Measurements from ENCODE around the gene RFC2. TPM values are rescaled to one million over a fixed set of nuclear protein-coding genes. Genes with fewer than 3 reads are reported as not detected.

RFC2 gene
- total and polyA plus RNA-seq, 10 of the 15 experiments (the other 5 are each of a cell fraction or from before 2014, with no cell fraction given) = 25.8 to 145 (median 90.9) TPM

DNA sequence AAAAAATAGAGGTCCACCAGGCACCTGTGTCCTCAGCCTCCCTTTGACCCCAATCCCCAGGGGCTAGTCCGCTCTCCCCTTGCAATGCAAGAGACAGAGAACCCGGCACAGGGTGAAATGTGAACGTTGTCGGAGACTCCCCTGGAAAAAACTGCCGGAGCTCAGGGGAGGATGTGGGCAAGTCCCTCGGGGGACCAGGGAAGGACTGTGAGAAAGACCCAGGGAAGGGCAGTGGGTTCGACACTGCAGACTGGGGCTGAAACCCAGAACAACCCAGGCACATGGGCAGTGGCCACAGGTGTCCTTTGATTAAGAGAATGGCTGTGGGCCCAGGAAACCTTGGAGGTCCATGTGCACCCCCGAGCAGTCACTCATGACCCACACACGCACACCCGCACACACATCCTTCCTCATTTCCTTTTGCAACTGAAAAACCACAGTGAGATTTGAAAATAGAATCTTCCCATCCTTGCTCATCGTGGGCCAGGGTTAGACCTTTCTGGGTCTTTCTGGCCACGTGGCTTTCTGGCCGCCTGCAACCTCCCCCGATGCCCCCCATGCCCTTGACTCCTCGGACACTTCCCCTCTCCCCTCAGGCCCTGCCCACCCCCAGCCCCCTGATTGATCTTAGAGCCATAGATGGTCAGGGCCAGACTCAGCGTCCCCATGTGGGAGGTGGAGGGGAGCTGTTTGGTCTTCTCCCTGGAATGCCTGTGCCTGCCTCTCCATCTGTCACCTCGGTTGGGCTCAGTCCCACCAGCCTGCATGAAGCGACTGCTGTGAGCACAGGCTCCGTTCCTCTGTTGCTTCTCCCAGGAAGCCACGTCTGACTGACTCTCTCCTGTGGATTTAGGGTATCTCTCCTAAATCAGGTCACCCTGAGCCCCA, 36.5 kb downstream of the RFC2 start (continued):
- TF ChIP-seq, protein P1, sequence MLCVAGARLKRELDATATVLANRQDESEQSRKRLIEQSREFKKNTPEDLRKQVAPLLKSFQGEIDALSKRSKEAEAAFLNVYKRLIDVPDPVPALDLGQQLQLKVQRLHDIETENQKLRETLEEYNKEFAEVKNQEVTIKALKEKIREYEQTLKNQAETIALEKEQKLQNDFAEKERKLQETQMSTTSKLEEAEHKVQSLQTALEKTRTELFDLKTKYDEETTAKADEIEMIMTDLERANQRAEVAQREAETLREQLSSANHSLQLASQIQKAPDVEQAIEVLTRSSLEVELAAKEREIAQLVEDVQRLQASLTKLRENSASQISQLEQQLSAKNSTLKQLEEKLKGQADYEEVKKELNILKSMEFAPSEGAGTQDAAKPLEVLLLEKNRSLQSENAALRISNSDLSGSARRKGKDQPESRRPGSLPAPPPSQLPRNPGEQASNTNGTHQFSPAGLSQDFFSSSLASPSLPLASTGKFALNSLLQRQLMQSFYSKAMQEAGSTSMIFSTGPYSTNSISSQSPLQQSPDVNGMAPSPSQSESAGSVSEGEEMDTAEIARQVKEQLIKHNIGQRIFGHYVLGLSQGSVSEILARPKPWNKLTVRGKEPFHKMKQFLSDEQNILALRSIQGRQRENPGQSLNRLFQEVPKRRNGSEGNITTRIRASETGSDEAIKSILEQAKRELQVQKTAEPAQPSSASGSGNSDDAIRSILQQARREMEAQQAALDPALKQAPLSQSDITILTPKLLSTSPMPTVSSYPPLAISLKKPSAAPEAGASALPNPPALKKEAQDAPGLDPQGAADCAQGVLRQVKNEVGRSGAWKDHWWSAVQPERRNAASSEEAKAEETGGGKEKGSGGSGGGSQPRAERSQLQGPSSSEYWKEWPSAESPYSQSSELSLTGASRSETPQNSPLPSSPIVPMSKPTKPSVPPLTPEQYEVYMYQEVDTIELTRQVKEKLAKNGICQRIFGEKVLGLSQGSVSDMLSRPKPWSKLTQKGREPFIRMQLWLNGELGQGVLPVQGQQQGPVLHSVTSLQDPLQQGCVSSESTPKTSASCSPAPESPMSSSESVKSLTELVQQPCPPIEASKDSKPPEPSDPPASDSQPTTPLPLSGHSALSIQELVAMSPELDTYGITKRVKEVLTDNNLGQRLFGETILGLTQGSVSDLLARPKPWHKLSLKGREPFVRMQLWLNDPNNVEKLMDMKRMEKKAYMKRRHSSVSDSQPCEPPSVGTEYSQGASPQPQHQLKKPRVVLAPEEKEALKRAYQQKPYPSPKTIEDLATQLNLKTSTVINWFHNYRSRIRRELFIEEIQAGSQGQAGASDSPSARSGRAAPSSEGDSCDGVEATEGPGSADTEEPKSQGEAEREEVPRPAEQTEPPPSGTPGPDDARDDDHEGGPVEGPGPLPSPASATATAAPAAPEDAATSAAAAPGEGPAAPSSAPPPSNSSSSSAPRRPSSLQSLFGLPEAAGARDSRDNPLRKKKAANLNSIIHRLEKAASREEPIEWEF (IDR thresholded peaks at IDR 0.05; ENCODE audit: insufficient replicate concordance, low read depth, low read length) = peak; percentile 96
- TF ChIP-seq CHD2 (IDR thresholded peaks at IDR 0.05; ENCODE audit: borderline replicate concordance, low read depth, low read length) = no peak
- TF ChIP-seq CREB1 (IDR thresholded peaks at IDR 0.05; ENCODE audit: low read depth) = no peak
- peak; percentile 58 for TF ChIP-seq POLR2A (IDR thresholded peaks at IDR 0.05; ENCODE audit: low read depth, low read length)
- TF ChIP-seq, protein P2, sequence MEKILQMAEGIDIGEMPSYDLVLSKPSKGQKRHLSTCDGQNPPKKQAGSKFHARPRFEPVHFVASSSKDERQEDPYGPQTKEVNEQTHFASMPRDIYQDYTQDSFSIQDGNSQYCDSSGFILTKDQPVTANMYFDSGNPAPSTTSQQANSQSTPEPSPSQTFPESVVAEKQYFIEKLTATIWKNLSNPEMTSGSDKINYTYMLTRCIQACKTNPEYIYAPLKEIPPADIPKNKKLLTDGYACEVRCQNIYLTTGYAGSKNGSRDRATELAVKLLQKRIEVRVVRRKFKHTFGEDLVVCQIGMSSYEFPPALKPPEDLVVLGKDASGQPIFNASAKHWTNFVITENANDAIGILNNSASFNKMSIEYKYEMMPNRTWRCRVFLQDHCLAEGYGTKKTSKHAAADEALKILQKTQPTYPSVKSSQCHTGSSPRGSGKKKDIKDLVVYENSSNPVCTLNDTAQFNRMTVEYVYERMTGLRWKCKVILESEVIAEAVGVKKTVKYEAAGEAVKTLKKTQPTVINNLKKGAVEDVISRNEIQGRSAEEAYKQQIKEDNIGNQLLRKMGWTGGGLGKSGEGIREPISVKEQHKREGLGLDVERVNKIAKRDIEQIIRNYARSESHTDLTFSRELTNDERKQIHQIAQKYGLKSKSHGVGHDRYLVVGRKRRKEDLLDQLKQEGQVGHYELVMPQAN (conservative IDR thresholded peaks at IDR 0.05) = no peak
- TF ChIP-seq, protein P3, sequence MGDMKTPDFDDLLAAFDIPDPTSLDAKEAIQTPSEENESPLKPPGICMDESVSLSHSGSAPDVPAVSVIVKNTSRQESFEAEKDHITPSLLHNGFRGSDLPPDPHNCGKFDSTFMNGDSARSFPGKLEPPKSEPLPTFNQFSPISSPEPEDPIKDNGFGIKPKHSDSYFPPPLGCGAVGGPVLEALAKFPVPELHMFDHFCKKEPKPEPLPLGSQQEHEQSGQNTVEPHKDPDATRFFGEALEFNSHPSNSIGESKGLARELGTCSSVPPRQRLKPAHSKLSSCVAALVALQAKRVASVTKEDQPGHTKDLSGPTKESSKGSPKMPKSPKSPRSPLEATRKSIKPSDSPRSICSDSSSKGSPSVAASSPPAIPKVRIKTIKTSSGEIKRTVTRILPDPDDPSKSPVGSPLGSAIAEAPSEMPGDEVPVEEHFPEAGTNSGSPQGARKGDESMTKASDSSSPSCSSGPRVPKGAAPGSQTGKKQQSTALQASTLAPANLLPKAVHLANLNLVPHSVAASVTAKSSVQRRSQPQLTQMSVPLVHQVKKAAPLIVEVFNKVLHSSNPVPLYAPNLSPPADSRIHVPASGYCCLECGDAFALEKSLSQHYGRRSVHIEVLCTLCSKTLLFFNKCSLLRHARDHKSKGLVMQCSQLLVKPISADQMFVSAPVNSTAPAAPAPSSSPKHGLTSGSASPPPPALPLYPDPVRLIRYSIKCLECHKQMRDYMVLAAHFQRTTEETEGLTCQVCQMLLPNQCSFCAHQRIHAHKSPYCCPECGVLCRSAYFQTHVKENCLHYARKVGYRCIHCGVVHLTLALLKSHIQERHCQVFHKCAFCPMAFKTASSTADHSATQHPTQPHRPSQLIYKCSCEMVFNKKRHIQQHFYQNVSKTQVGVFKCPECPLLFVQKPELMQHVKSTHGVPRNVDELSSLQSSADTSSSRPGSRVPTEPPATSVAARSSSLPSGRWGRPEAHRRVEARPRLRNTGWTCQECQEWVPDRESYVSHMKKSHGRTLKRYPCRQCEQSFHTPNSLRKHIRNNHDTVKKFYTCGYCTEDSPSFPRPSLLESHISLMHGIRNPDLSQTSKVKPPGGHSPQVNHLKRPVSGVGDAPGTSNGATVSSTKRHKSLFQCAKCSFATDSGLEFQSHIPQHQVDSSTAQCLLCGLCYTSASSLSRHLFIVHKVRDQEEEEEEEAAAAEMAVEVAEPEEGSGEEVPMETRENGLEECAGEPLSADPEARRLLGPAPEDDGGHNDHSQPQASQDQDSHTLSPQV (IDR thresholded peaks at IDR 0.05) = peak; percentile 56; the same call in 1 of the 2 replicates
- TF ChIP-seq SMAD5 (IDR thresholded peaks at IDR 0.05; ENCODE audit: low read depth) = peak; percentile 57; the same call in 1 of the 2 replicates
- TF ChIP-seq KLF5 (IDR thresholded peaks at IDR 0.05; ENCODE audit: partially characterized antibody) = peak; percentile 26
- TF ChIP-seq, protein P4, sequence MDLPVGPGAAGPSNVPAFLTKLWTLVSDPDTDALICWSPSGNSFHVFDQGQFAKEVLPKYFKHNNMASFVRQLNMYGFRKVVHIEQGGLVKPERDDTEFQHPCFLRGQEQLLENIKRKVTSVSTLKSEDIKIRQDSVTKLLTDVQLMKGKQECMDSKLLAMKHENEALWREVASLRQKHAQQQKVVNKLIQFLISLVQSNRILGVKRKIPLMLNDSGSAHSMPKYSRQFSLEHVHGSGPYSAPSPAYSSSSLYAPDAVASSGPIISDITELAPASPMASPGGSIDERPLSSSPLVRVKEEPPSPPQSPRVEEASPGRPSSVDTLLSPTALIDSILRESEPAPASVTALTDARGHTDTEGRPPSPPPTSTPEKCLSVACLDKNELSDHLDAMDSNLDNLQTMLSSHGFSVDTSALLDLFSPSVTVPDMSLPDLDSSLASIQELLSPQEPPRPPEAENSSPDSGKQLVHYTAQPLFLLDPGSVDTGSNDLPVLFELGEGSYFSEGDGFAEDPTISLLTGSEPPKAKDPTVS (IDR thresholded peaks at IDR 0.05; ENCODE audit: low read depth, low read length) = no peak
- TF ChIP-seq RFX5 (IDR thresholded peaks at IDR 0.05; ENCODE audit: low read depth, low read length) = no peak
- TF ChIP-seq EP300 (IDR thresholded peaks at IDR 0.05; ENCODE audit: borderline replicate concordance in 1 of 2, control insufficient read depth in 1 of 2, low read depth in 2 of 2, low read length in 2 of 2) = peak; percentile 51 to 82; a peak in 3 of 4 replicates
